HG03280 (cell line): ENCODE measurements around the gene TACR2.

Source experiments
- ATAC-seq: cut with Tn5 transposase; IDR thresholded peaks from one replicate; pipeline ENCODE4 v1.9.1; 2021; ENCODE audit warnings: mild to moderate bottlenecking, moderate library complexity; ENCODE audit not compliant: unreplicated experiment

Gene TACR2

DNA sequence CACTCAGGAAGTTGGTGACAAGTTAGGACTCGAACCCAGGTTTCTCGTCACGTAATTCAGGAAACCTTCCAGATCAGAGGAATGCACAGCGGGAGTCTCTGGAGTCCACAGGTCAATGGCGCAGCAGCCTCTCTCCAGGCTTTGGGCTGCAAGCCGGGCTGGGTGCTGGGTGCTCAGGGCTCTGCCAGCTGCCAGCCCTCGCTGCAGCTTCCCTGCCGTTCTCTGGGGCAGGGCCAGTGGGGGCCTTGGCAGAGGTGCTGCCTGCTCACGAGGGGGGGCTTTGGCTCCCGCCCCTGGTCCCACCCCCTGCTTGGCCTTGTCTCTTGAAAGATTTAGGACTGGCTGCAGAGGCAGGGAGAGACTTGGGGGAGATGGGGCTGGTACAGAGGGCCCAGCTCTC is at the start of gene TACR2:
TSS of gene TACR2 (minus strand) at position 224 of the 400 bp plus-strand sequence. CDS start 595 bp downstream, outside the sequence.
- ATAC-seq, result no peak

DNA sequence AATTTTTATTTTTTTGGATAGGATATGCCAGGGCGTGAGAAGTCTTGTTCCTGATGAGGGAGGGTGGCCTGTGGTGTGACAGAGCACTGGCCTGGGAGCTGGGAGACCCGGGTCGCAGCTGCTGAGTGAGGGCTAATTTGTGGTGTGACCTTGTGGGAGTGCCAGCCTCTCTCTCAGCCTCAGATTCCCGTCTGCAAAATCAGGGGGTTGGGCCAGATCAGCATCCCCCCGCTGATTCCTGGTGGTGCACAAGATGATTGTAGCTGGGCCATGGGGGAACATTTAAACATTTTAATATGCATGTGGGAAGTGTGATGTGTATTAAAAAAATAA is 49.4 kb upstream of the TACR2 start:
- no peak for ATAC-seq

DNA sequence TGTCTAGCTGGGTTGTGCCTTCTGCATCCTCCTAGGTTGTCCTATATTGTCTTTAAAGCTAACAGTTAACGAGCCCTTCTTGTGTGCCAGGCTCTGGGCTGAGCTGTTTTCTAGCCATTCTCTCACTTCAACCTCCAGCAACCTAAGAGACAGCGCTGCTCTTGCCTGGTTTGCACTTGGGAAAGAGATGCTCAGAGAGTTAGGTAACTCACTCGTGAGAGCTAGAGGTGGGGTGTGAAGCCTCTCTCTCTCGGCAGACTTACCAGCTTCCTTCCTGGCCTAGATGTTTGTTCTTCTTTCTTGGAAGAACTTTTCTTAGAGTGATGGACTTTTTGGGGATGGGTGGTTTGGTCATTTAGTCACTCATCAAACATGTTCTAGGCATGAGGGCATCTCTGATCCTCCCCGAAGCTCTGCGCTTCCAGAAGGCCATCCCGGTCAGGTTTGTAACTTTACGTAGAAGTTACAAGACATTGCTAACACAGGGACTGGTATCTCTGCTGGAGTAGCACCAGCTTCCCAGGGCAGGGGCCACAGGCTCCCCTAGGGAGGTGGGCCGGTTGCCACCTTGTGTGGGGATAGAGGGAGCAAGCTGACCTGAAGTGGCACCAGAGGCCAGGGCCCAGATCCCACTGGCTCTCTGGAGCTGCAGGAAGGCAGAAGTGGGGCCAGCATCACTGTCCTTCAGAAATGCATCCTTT is 48.9 kb upstream of the TACR2 start:
- no peak for ATAC-seq

DNA sequence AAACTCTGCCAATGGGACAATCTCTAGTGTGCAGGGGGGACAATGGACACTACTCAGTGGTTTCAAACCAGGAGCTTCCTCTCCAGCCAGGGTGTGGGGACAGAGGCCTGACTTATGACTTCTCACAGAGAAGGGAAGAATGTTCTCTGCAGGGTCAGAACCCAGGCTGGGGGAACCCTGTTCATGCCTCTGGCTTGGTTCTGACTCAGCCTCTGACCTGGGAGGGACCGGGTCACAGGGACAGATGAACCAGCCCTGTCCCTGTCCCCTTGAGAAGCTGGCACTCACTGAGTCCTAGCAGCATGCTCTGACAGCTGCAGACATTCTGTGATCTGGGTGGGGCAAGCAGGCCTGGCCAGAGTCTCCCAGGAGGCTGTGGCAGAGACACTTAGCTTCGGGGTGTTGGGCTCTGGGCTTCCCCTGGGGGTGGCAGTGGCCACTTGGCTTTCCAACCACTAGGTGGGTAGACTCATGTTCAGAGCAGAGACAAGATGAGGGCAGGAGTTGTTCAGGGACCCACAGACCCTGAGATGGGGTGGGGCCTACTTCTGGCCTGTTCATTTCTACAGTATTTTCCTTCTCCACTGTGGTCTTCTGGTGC is 48.2 kb upstream of the TACR2 start:
- no peak for ATAC-seq

DNA sequence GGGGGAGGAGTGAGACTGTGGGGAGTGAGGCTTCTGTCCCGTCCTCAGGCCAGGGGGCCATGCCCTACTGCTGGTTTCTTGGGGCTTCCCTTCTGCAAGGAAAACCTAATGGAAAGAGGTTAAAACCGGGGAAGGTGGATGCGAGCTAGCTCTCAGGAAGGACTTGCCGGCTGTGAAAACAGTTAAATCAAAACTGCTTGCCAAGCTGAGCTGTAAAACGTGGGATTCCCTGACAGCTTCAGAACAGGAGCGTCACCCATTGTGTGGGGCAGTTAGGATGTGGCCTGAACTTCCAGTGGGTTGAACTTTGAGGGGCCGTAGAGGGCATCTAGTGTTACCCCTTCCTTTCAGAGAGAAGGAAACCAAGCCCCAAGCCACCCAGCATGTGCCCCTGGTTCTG is 47.7 kb upstream of the TACR2 start:
- ATAC-seq, result no peak

DNA sequence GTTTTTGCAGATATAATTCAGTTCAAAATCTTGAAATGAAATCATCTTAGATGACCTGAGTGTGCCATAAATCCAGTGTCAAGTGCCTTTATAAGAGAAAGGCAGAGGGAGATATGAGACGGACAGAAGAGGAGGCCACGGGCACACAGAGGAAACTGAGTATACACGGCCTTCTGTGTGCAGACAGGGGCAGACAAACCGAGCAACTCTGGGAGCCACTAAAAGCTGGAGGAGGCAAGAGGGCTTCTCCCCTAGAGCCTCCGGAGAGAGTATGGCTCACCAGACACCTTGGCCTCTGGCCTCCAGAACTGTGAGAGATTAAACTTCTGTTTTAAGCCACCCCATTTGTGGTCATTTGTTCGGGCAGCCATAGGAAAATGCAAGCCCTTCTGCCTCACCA is 47.2 kb upstream of the TACR2 start:
- ATAC-seq, result no peak

DNA sequence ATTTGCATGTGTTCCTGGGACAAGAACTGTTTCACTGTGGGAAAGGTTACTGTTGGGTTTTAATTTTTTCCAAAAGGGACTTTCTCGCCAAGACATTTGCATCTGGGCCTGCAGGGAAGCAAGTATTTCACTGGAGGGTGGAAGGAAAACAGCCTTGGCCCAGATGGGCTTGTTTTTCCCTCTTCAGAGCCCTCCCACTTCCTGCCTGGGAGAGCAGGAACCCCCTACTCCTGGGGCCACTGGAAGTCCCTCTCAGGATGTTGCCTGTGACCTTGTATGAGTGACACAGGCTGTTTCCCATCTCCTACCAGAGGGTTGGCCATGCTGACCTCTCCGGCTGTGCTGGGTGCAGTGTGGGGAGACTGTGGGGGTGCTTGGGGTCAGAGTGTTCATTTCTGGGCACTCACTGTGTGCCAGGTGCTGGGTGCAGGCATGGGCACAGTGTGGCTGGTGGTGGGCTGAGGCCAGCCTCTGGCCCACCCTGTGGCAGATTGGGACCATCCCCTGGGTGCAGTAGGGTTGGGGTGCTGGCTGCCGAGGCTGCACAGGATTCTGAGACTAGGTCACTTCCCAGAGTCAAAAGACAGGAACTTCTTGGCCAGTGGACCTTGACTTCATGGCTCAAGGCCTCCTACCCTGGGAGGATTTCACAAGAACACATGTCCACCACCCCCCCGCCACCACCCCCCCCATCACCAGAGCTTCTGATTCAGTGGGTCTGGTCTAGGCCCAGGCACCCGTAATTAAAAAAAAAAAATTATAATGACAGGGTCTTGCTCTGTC is 44.7 kb upstream of the TACR2 start:
- ATAC-seq, result no peak

DNA sequence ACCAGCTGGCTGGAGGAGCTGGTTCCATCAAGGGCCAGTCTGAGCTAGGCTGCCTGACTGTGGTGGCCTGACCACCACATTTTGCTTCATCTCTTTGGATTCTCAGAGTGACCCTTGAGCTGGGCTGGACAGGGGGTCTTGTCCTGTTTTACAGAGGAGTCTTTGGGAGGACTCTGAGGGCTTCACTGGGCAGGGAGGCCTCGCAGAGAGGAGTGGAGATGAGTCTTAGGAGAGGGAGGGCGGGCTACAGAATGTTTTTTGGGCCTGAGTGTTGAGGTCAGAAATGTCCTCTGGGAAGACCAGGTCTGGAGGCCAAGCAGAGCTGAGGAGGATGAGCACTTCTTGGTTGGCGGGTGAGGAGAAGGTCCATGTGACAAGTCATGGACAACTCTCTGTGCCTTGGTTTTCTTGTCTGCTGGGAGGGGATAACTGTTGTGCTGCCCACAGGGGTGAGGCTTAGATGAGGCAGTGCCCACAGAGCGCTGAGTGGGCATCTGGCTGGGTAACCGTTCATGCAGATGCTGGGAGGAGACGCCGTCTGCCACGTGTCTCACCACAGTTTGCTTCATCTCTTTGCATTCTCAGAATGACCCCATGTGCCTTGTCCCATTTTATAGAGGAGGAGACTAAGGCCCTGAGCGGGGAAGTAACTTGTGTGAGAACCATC is 44.0 kb upstream of the TACR2 start:
- no peak for ATAC-seq

DNA sequence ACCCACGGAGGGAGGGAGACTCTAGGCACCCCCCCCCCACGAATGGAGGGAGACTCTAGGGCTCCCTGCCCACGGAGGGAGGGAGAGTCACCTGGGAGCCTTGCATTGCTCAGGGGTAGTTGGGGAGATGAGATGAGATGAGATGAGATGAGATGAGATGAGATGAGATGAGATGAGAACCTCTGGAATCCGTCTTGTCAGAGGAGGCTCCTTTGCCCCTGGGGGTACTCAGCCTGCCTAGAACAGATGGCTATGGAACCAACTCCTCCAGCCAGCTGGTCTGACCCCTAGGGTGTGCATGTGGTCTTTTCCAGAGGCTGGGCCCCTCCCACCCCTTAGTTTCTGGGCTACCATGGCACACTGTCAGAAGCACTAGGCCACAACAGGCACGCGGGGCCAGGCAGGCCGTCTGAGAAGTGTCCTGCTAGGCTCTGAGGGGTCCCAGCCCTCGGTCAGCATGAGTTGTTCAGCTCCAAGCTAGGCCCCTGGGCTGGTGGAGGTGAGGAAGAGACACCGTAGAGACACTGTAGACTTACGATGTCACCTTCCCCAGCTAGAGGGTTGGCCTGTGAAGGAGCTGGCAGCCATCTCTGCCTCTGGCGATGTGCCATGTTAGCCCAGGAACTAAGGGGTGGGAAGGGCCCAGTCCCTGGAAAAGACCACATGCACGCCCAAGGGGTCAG is 43.3 kb upstream of the TACR2 start:
- ATAC-seq, result no peak

DNA sequence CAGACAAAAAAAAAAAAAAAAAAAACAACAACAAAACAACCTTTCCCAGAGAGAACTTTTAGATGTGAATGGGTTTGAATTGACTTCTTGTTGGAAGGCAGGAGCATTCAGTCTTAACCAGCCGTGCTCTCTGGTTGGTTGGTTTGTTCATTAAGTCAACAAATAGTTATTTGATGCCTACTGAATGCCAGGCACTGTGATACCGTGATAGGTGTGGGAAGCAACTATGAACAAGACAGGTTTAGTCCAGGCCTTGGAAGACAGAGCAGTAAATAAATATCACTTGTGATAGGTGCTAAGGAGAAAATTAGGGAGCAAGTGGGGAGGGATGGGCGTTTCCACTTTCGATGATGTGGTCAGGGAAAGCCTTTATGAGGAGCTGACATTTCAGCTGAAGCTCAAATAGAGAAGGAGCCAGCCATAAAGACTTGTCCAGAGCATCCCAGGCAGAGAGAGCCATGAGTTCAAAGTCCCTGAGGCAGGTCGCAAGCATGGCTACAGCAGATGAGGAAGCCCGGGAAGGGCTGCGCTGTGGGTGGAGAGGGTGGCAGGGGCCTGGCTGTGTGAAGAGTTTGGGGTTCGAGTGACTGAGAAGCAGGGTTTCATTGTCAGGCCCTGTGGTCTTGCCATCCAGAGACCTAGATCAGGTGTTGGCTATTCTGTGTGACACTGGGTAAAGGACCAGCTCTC is 42.5 kb upstream of the TACR2 start:
- ATAC-seq, result no peak

DNA sequence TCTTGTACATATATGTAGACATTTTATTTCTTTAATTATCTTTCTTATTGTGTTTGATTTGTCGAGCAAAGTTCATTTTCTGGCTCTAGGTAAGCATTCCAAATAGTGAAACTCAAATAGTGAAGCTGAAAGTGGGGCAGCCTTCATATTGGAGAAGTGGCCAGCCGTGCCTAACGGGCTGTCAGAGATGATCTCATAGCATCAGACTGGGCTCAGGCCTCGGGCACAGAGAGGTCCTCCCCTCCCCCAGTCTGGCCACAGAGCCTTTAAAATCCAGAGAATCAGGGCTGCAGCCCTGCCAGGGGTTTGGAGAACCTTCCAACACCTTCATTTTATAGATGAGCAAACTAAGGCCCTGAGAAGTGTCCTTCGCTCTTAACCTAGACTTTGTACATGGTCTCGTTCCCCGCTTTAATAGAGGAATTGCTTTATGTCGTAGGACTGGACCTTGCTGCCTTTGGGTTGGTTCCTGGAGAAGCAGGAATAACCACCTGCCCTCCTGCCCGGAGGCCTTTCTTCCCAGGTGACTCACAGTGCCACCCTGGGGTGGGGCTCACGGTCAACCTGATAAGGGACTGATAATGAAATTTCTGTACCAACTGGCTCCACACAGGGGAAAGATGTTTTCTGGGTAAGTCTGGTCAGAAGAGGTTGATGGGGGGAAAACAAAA is 41.8 kb upstream of the TACR2 start:
- ATAC-seq, result no peak

DNA sequence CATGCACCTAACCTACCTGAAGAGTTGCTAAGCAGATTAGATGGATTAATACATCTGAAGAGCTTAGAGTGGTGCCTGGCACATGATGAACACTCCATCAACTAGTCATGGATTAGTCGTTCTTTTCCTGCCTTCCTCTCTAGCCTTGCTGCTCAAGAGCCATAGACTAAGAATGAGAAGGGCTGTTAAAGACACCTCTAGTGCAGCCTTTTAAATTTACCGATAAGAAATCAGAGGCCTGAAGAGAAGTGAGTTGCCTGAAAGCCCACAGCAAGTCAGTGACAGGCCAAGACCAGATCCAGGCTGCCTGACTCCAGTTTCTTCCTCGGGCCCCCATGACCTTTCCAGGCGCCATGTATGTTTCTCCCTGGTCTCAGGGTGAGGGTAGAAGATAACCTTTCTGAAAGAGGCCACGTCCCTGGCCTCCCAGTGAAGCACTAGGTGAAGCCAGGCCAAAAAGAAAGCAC is 41.1 kb upstream of the TACR2 start:
- no peak for ATAC-seq

DNA sequence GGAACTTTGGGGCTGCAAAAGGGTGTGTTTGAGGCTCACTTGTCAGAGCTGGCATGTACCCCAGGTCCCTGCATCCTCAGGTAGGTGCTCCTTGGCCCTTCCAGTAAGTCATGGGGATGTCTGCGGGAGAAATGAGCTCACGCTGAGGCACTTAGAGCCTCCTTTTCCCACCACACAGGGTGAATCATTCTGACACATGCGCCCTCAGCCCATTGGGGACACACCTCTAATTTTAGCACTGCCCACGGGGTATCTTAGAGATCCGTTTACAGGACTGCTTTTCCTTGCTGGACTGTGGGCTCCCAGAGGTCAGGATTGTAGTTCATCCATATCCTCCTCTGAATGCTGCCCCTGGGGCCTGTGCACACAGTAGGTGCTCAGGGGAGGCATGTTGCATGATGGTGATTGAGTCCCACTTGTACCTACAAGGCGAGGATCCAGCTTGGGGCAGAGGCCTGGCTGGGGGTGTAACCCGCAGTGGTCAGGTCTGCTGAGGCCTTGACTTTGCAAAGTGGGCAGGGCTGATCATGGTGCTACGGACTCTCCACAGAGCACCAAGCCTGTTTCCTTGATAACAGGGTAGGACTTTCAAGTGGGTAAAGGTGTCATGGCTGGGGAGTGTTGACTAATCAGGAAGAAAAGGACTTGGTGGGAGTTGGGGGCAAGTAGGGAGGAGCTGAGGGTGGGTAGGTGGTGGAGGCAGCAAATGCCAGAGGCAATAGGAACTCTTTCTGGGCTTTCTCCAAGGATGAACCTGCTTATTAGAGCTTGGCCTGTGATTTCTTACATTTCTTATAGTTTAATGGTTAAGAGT is 40.4 kb upstream of the TACR2 start:
- no peak for ATAC-seq

DNA sequence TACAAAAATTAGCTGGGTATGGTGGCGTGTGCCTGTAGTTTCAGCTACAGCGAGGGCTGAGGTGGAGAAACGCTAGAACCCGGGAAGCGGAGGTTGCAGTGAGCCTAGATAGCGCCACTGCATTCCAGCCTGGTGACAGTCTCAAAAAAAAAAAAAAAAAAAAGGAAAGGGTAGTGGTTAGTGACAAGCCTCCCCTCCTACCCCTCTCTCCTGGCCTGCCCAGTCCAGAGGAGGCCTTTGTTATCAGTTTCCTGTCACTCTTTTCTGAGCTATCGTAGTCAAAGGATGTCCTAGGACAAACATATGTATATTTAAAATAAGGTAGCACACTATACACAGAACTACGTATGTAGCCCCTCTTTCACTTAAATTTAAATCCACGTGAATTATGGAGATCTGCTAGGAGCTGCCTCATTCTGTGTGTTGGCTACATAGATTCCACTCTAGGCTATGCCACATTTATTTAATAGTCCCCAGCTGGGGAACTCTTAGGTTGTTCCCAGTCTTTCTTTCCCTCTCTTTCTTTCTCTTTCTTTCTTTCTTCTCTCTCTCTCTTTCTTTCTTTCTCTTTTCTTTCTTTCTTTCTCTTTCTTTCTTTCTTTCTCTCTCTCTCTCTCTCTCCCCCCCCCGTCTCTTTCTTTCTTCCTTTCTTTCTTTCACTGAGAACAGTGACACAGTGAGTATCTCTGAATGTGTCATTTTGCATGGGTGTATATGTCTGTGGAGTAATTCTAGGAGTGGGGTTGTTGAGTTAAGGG is 38.5 kb upstream of the TACR2 start:
- no peak for ATAC-seq

DNA sequence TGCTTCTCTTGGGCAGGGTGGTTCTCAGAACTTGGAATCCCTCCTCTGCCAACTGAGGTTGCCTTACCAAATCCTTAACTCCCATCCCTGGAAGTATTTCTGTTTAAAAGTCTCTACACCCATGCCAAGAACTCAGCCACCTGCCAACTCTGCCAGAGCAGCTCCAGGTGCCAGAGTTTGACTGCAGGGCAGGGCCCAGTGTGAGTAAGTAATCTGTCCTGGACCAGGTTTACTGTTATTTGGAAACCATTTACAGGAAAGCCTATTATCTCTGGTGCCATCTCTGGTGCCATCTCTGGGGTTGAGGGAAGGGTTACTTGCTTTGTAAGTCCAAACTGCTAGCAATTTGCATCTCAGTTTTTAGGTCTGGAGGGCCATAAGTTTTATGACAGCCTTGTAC is 37.1 kb upstream of the TACR2 start:
- ATAC-seq, result no peak

DNA sequence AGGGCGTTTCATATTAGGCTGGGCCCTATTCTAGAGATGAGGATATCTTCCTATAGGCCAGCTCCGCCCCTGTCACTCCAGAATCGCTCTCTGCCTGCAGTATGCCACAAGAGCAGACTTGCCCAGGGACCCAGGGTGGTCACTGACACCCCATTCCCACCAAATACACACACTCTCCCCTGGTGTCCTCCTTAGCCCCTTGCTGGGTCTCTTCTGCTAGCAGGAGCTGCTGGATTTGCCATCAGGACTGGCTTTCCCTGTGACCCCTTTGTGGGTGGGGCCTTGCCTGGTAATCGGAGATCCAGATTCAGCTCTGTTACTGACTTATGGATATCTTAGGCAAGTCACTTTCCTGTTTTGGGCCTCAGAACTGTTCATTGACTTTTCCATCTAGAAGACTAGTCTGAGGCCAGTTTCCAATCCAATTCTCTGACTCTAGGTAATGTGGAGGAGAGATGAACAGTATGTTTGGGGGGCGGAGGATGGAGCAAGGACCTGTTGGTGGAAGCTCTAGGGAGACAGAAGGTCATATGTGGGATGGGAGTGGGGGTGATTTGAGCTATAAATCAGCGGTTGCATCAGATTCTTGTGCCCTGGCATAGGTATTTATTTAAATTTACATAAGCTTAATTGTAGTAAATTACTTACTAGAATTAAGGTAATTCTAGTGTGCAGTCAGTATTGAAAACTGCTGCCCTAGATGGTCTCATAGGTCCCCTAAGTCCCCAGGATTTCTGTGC is 36.1 kb upstream of the TACR2 start:
- no peak for ATAC-seq

DNA sequence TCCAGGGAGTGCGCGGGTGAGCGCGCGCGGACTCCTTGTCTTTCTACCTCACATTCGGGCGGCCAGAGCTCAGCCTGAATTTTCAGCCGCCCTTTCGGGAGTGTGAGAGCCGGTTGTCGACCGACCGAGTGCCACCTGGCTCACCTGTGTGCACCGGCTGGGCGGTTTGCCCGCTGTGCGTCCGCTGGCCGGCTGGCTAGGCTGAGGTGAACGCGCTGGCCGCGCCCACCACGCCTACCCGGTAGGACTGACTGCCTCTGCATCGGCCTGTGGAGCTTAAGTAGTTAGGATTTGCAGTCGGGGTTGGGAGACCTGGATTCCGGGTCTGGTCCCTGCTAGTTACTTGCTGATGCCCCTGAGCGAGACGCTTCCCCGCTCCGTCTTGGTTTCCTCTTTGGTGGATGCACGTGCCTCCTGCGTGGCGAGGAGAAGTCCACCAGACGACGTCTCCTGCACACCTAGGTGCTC is 35.1 kb upstream of the TACR2 start:
- ATAC-seq, result no peak
